Ishikawa (cell line): ENCODE data around the gene CNPY4.
A peak's percentile ranks its signal among the peaks of the same experiment; 100 is the strongest.

Source experiments
- CEBPB ChIP-seq: IDR thresholded peaks from 2 replicates; pipeline ENCODE4 v1.6.1; 2012
- CREB1 ChIP-seq: IDR thresholded peaks from 2 replicates; pipeline ENCODE4 v1.6.1; 2012; ENCODE audit warnings: low read depth
- EGR1 ChIP-seq: IDR thresholded peaks from 2 replicates; pipeline ENCODE4 v1.6.1; 2012
- EP300 ChIP-seq: IDR thresholded peaks from 2 replicates; pipeline ENCODE4 v1.6.1; 2012; ENCODE audit warnings: borderline replicate concordance
- FOXM1 ChIP-seq: IDR thresholded peaks from 2 replicates; pipeline ENCODE4 v1.6.1; 2012; ENCODE audit warnings: low read depth, borderline replicate concordance
- NFIC ChIP-seq: IDR thresholded peaks from 2 replicates; pipeline ENCODE4 v1.6.1; 2012
- RAD21 ChIP-seq: IDR thresholded peaks from 2 replicates; pipeline ENCODE4 v1.6.1; 2012; ENCODE audit warnings: low read depth
- REST ChIP-seq: IDR thresholded peaks from 2 replicates; pipeline ENCODE4 v1.6.1; 2012; ENCODE audit warnings: low read depth, mild to moderate bottlenecking
- TAF1 ChIP-seq: IDR thresholded peaks from 2 replicates; pipeline ENCODE4 v1.6.1; 2012; ENCODE audit warnings: low read depth, mild to moderate bottlenecking
- TCF12 ChIP-seq: IDR thresholded peaks from 2 replicates; pipeline ENCODE4 v1.6.1; 2012; ENCODE audit warnings: low read depth
- TEAD4 ChIP-seq: IDR thresholded peaks from 2 replicates; pipeline ENCODE4 v1.6.1; 2012
- USF1 ChIP-seq: IDR thresholded peaks from 2 replicates; pipeline ENCODE4 v1.6.1; 2012
- YY1 ChIP-seq: IDR thresholded peaks from 2 replicates; pipeline ENCODE4 v1.6.1; 2012; ENCODE audit warnings: low read depth
- ZBTB7A ChIP-seq: IDR thresholded peaks from 2 replicates; pipeline ENCODE4 v1.6.1; 2012; ENCODE audit warnings: low read depth
- TF ChIP-seq, protein P1 (sequence below): IDR thresholded peaks from 2 replicates; pipeline ENCODE4 v1.6.1; 2012

The CNPY4 gene

DNA sequence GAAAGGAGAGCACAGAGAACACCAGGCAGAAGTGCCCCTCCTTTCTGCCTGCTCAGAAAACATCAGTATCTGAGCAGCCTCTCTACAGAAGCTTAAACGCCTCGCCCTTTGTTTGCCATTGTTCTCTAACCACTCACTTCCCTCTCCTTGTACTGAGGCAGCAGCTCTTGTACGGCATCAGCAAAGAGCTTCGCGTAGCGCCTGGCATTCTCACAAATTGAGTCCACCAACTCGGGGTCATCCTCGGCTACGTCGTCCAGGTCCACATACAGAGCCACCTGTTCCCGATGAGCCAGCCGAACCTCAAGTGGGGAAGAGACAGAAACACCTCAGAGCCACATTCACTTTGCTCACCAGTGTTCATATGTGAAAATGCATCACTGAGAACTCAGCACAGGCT, 20.0 kb upstream of the CNPY4 start:
- TF ChIP-seq REST (no peak), FOXM1 (no peak)

GRCh38 chr7:100100420-100101015, 18.9 kb upstream of the CNPY4 start:
- TF ChIP-seq CREB1 (peak; percentile 74), EP300 (no peak), FOXM1 (0 out of 2 replicates have a peak, but pooled peaks have one; percentile 33), ZBTB7A (no peak), RAD21 (no peak), CEBPB (no peak), YY1 (0 out of 2 replicates have a peak, but pooled peaks have one; percentile 62), REST (no peak), TEAD4 (peak; percentile 77), EGR1 (peak; percentile 69), NFIC (peak; percentile 15; the same call in 1 of the 2 replicates), TAF1 (peak; percentile 57), TCF12 (peak; percentile 62)
- TF ChIP-seq, protein P1, sequence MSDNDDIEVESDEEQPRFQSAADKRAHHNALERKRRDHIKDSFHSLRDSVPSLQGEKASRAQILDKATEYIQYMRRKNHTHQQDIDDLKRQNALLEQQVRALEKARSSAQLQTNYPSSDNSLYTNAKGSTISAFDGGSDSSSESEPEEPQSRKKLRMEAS = peak; percentile 99

DNA sequence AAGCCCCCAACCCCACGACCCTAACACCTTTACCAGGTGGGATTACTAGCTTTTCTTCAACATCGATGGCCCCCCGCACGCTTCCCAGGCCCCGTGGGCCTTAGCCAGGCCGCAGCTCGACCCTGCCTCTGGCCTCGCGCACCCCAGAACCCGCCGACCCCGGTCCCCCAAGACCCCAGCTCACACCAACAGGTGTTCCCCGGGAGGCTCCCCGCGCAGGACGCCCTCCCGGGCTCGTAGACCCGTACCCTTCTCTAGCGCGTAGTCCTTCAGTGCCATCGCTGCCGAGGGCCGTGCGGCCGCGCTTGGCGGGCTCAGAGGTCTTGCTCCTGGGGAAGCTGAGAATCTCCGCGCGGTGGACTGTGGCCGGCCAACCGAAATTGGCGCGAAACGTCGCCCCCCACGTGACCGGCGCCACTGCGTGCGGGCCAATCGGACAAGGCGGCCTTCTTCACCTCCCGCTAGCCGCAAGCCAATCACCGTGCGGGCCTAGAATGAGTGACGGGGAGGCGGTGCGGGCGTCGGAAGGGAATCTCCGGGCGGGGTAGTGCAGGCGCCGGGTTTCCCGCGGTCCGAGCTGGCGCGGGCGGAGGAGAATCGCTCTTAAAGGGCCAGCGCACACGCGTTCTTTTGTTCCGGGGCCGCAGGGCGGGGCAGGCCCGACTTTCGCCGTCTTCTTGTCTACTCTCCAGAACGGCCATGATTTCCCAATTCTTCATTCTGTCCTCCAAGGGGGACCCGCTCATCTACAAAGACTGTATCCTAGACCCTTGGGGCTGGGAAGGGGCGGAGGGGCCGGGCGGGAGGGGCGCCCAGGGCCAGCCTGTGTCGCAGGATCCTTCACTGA, 18.2 kb upstream of the CNPY4 start, which contains the start of the genes AP4M1 and MCM7:
Gene AP4M1 (plus strand): TSS at position 628 of the 847 bp plus-strand sequence. CDS start 72 bp downstream, at position 700.
Gene MCM7 (minus strand): TSS at position 382 of the 847 bp plus-strand sequence. CDS start 103 bp downstream, at position 279.
- TF ChIP-seq CREB1 (peak; percentile 27; the same call in 1 of the 2 replicates), FOXM1 (0 out of 2 replicates have a peak, but pooled peaks have one; percentile 29), USF1 (peak; percentile 99), CEBPB (peak; percentile 16; the same call in 1 of the 2 replicates), ZBTB7A (no peak), EP300 (no peak), TEAD4 (no peak), TAF1 (peak; percentile 68; the same call in 1 of the 2 replicates)
- TF ChIP-seq, protein P1 = peak; percentile 83

GRCh38 chr7:100102950-100103840, 16.2 kb upstream of the CNPY4 start:
- TF ChIP-seq TCF12 = no peak
- TF ChIP-seq, protein P1 = no peak
- TF ChIP-seq EGR1 = no peak
- TF ChIP-seq USF1 = no peak
- TF ChIP-seq EP300 = no peak
- TF ChIP-seq RAD21 = no peak

GRCh38 chr7:100105534-100105933, 13.9 kb upstream of the CNPY4 start:
- TF ChIP-seq ZBTB7A (no peak), TCF12 (no peak), NFIC (no peak), CEBPB (no peak), TAF1 (no peak), TEAD4 (no peak), RAD21 (no peak), EP300 (no peak), EGR1 (no peak)
- TF ChIP-seq, protein P1 = no peak
